HepG2 (cell line): Measurements from ENCODE around the gene CYB561. TPM values are rescaled to one million over a fixed set of nuclear protein-coding genes. Genes with fewer than 3 reads are reported as not detected.
A peak's percentile ranks its signal among the peaks of the same experiment; 100 is the strongest.

Experiments
- CCDC6 ChIP-seq: sonication (generic); formaldehyde crosslinking; IDR thresholded peaks from 2 replicates; pipeline ENCODE4 v1.8.1; 2022; ENCODE audit warnings: mild to moderate bottlenecking, missing genetic modification reagents, moderate library complexity
- IKZF1 ChIP-seq: fragments of 450-650 bp; IDR thresholded peaks from 2 replicates; pipeline ENCODE4 v1.7.1; 2016
- KLF12 ChIP-seq: sonication (generic); formaldehyde crosslinking; IDR thresholded peaks from 2 replicates; pipeline ENCODE4 v1.4.0; 2020; ENCODE audit warnings: missing genetic modification reagents, borderline replicate concordance
- STAT6 ChIP-seq: sonication (generic); formaldehyde crosslinking; IDR thresholded peaks from 2 replicates; pipeline ENCODE4 v1.4.0; 2020; ENCODE audit warnings: missing genetic modification reagents, mild to moderate bottlenecking, borderline replicate concordance
- ZFY ChIP-seq: sonication (generic); formaldehyde crosslinking; IDR thresholded peaks from 2 replicates; pipeline ENCODE4 v1.4.0; 2020; ENCODE audit warnings: missing genetic modification reagents
- ZNF10 ChIP-seq: sonication (generic); formaldehyde crosslinking; IDR thresholded peaks from 2 replicates; pipeline ENCODE4 v1.4.0; 2020; ENCODE audit warnings: mild to moderate bottlenecking, low read depth, missing genetic modification reagents, borderline replicate concordance
- ZNF24 ChIP-seq: fragments of 450-650 bp; IDR thresholded peaks from 2 replicates; pipeline ENCODE4 v1.6.1; 2017; ENCODE audit warnings: antibody characterized with exemption, mild to moderate bottlenecking
- ZNF83 ChIP-seq: sonication (generic); formaldehyde crosslinking; IDR thresholded peaks from 2 replicates; pipeline ENCODE4 v1.4.0; 2020; ENCODE audit warnings: missing genetic modification reagents, mild to moderate bottlenecking, borderline replicate concordance
- polyA plus RNA-seq, 8 experiments: library from polyadenylated mRNA; depleted of rRNA in 3 of 8; stranded (reverse) in 7 of 8; unstranded in 1 of 8; fragments of >200 nt; fragmentation: Illumina TruSeq in 4 of 8; extraction: Trizol in 4 of 8; gene quantifications; 2 replicates each; pipeline versions ENCODE4 v1.2.1 to v1.2.3, GENCODE V29; 2011 to 2016; ENCODE audit warnings: low read depth in 4 of 8, missing spikeins in 1 of 8, mixed read lengths in 1 of 8; ENCODE audit not compliant: insufficient read depth in 1 of 8
- total RNA-seq, 5 experiments: library from RNA; depleted of rRNA; stranded (reverse); fragments of >200 nt; fragmentation: Illumina TruSeq; extraction: Trizol; gene quantifications; 2 replicates each; pipeline ENCODE4 v1.2.3, GENCODE V29; 2016; ENCODE audit warnings: low read depth in 1 of 5
- TF ChIP-seq, protein P1 (sequence below): sonication (generic); formaldehyde crosslinking; IDR thresholded peaks from 2 replicates; pipeline ENCODE4 v1.9.0; 2022; ENCODE audit warnings: missing genetic modification reagents, mild to moderate bottlenecking, borderline replicate concordance
- TF ChIP-seq, protein P2 (sequence below): sonication (generic); formaldehyde crosslinking; IDR thresholded peaks from 2 replicates; pipeline ENCODE4 v1.4.0; 2020; ENCODE audit warnings: mild to moderate bottlenecking, missing genetic modification reagents
- TF ChIP-seq, protein P3 (sequence below): sonication (generic); formaldehyde crosslinking; IDR thresholded peaks from 2 replicates; pipeline ENCODE4 v1.4.0; 2020; ENCODE audit warnings: missing genetic modification reagents, borderline replicate concordance

The CYB561 gene
- total and polyA plus RNA-seq, 2 of the 13 experiments (the other 11 are each of a cell fraction or from before 2014, with no cell fraction given): 1.5 to 6.7 TPM

GRCh38 chr17:63445954-63446752, at the start of gene CYB561 (continued):
- TF ChIP-seq KLF12 (CRISPR knock-in tag) (0 out of 2 replicates have a peak, but pooled peaks have one; percentile 70), ZNF10 (CRISPR knock-in tag) (no peak), CCDC6 (peak; percentile 7), ZFY (CRISPR knock-in tag) (peak; percentile 64), ZNF83 (no peak), IKZF1 (no peak), ZNF24 (no peak), STAT6 (CRISPR knock-in tag) (no peak)
- TF ChIP-seq, protein P1, sequence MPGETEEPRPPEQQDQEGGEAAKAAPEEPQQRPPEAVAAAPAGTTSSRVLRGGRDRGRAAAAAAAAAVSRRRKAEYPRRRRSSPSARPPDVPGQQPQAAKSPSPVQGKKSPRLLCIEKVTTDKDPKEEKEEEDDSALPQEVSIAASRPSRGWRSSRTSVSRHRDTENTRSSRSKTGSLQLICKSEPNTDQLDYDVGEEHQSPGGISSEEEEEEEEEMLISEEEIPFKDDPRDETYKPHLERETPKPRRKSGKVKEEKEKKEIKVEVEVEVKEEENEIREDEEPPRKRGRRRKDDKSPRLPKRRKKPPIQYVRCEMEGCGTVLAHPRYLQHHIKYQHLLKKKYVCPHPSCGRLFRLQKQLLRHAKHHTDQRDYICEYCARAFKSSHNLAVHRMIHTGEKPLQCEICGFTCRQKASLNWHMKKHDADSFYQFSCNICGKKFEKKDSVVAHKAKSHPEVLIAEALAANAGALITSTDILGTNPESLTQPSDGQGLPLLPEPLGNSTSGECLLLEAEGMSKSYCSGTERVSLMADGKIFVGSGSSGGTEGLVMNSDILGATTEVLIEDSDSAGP (CRISPR knock-in tag): peak; percentile 37; the same call in 1 of the 2 replicates
- TF ChIP-seq, protein P2, sequence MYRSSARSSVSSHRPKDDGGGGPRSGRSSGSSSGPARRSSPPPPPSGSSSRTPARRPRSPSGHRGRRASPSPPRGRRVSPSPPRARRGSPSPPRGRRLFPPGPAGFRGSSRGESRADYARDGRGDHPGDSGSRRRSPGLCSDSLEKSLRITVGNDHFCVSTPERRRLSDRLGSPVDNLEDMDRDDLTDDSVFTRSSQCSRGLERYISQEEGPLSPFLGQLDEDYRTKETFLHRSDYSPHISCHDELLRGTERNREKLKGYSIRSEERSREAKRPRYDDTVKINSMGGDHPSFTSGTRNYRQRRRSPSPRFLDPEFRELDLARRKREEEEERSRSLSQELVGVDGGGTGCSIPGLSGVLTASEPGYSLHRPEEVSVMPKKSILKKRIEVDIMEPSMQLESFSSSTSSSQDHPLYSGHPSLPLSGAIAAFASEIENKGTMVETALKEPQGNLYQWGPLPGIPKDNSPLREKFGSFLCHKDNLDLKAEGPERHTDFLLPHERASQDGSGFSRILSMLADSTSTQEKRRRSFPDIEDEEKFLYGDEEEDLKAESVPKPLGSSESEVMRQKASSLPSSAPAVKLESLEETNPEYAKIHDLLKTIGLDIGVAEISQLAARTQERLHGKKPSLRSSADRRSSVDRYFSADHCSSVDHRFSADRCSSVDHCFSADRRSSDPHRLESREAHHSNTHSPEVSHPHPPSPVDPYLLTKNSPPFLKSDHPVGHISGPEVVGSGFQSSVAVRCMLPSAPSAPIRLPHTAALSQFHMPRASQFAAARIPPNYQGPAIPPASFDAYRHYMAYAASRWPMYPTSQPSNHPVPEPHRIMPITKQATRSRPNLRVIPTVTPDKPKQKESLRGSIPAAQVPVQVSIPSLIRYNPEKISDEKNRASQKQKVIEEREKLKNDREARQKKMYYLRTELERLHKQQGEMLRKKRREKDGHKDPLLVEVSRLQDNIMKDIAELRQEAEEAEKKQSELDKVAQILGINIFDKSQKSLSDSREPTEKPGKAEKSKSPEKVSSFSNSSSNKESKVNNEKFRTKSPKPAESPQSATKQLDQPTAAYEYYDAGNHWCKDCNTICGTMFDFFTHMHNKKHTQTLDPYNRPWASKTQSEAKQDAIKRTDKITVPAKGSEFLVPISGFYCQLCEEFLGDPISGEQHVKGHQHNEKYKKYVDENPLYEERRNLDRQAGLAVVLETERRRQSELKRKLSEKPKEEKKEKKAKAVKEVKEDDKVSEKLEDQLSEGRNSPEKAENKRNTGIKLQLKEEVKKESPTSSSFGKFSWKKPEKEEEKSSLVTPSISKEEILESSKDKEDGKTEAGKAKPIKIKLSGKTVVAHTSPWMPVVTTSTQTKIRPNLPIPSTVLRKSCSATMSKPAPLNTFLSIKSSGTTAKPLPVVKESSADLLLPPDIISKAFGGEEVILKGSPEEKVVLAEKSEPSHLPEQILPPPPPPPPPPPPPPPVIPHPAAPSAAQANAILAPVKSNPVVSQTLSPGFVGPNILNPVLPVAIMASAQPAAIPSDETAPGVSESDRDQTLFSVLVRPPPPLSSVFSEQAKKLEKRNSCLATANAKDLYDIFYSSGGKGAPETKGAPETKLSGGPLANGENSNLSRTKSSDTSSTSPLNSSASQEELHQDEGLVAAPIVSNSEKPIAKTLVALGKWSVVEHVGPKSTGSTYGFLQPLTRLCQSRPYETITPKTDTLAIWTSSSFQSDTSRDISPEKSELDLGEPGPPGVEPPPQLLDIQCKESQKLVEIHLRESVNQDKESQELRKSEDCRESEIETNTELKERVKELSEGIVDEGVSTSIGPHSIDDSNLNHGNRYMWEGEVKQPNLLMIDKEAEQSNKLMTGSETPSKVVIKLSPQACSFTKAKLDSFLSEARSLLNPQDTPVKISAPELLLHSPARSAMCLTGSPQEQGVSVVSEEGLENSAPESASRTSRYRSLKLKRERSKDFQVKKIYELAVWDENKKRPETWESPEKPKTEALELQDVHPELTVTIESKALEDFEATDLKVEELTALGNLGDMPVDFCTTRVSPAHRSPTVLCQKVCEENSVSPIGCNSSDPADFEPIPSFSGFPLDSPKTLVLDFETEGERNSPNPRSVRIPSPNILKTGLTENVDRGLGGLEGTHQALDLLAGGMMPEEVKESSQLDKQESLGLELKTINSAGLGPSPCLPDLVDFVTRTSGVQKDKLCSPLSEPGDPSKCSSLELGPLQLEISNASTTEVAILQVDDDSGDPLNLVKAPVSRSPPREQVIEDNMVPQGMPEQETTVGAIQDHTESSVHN (CRISPR knock-in tag): no peak
- TF ChIP-seq, protein P3, sequence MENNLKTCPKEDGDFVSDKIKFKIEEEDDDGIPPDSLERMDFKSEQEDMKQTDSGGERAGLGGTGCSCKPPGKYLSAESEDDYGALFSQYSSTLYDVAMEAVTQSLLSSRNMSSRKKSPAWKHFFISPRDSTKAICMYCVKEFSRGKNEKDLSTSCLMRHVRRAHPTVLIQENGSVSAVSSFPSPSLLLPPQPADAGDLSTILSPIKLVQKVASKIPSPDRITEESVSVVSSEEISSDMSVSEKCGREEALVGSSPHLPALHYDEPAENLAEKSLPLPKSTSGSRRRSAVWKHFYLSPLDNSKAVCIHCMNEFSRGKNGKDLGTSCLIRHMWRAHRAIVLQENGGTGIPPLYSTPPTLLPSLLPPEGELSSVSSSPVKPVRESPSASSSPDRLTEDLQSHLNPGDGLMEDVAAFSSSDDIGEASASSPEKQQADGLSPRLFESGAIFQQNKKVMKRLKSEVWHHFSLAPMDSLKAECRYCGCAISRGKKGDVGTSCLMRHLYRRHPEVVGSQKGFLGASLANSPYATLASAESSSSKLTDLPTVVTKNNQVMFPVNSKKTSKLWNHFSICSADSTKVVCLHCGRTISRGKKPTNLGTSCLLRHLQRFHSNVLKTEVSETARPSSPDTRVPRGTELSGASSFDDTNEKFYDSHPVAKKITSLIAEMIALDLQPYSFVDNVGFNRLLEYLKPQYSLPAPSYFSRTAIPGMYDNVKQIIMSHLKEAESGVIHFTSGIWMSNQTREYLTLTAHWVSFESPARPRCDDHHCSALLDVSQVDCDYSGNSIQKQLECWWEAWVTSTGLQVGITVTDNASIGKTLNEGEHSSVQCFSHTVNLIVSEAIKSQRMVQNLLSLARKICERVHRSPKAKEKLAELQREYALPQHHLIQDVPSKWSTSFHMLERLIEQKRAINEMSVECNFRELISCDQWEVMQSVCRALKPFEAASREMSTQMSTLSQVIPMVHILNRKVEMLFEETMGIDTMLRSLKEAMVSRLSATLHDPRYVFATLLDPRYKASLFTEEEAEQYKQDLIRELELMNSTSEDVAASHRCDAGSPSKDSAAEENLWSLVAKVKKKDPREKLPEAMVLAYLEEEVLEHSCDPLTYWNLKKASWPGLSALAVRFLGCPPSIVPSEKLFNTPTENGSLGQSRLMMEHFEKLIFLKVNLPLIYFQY (CRISPR knock-in tag): peak; percentile 76; the same call in 1 of the 2 replicates
